OCI-LY7 (cell line): ENCODE data around the gene RAB1A. TPM values are rescaled to one million over a fixed set of nuclear protein-coding genes. Genes with fewer than 3 reads are reported as not detected.

Source experiments
- BruUV-seq: library from RNA; stranded (reverse); fragments of 400-500 nt; replicated peaks from 2 replicates; lab custom pipeline; 2021; lab: Mats Ljungman, UMichigan
- CTCF ChIA-PET: fragments of 300-600 bp; sonication (Branson Sonifier 250); formaldehyde crosslinking; loops from one replicate; lab custom pipeline; 2022; ENCODE audit warnings: antibody characterized with exemption; ENCODE audit not compliant: unreplicated experiment; lab: Charles Lee
- POLR2A ChIA-PET: fragments of 300-600 bp; sonication (Branson Sonifier 250); formaldehyde crosslinking; loops from one replicate; lab custom pipeline; 2022; ENCODE audit warnings: antibody characterized with exemption; lab: Charles Lee
- DNase-seq: peaks from one replicate; pipeline ENCODE4 v3.0.0-alpha.2; 2015; ENCODE audit warnings: low spot score
- H2AFZ ChIP-seq: fragments of 200-600 bp; sonication (generic), shearing (Covaris generic); 2 replicates; pipeline ENCODE4 v1.6.1; 2014; ENCODE audit warnings: mild to moderate bottlenecking, antibody characterized with exemption, low read length, moderate library complexity
- H3K27ac ChIP-seq: fragments of 200-600 bp; sonication (generic); 2 replicates; pipeline ENCODE4 v1.5.1; 2014; ENCODE audit warnings: mixed run types, low read depth, mild to moderate bottlenecking, moderate library complexity, low read length, inconsistent platforms; ENCODE audit not compliant: poor library complexity, severe bottlenecking
- H3K36me3 ChIP-seq: fragments of 200-600 bp; sonication (generic); 2 replicates; pipeline ENCODE4 v1.6.1; 2014; ENCODE audit warnings: mild to moderate bottlenecking, antibody characterized with exemption, low read length, moderate library complexity, mixed read lengths; ENCODE audit not compliant: insufficient read depth
- H3K4me1 ChIP-seq: fragments of 200-600 bp; sonication (generic); 2 replicates; pipeline ENCODE4 v1.5.1; 2014; ENCODE audit warnings: mild to moderate bottlenecking, low read length; ENCODE audit not compliant: insufficient read depth, poor library complexity, severe bottlenecking
- H3K4me2 ChIP-seq: fragments of 200-600 bp; sonication (generic); 2 replicates; pipeline ENCODE4 v1.6.1; 2014; ENCODE audit warnings: mild to moderate bottlenecking, low read length
- H3K4me3 ChIP-seq: fragments of 200-600 bp; sonication (generic); 2 replicates; pipeline ENCODE4 v1.5.1; 2014; ENCODE audit warnings: mild to moderate bottlenecking, low read depth, low read length; ENCODE audit not compliant: poor library complexity, severe bottlenecking
- H3K79me2 ChIP-seq: fragments of 200-600 bp; sonication (generic); 2 replicates; pipeline ENCODE4 v1.6.1; 2016; ENCODE audit warnings: low read depth, mild to moderate bottlenecking, low read length, moderate library complexity, mixed read lengths; ENCODE audit not compliant: insufficient read depth
- H3K9me2 ChIP-seq: fragments of 200-600 bp; sonication (generic); 2 replicates; pipeline ENCODE4 v1.6.1; 2016; ENCODE audit warnings: mild to moderate bottlenecking, low read length, mixed read lengths; ENCODE audit not compliant: insufficient read depth
- H3K9me3 ChIP-seq: fragments of 200-600 bp; sonication (generic); 2 replicates; pipeline ENCODE4 v1.6.1; 2014; ENCODE audit warnings: mild to moderate bottlenecking, mixed run types, low read length, mixed read lengths
- H4K20me1 ChIP-seq: fragments of 200-600 bp; sonication (generic); 2 replicates; pipeline ENCODE4 v1.6.1; 2014; ENCODE audit warnings: mild to moderate bottlenecking, antibody characterized with exemption, low read length, moderate library complexity, mixed read lengths; ENCODE audit not compliant: insufficient read depth
- CTCF ChIP-seq: fragments of 200-600 bp; sonication (generic); conservative IDR thresholded peaks from 2 replicates; pipeline ENCODE4 v1.5.1; 2014; ENCODE audit warnings: mild to moderate bottlenecking, antibody characterized with exemption, low read length, moderate library complexity, mixed read lengths
- EZH2phosphoT487 ChIP-seq: fragments of 200-600 bp; sonication (generic); IDR thresholded peaks from 2 replicates; pipeline ENCODE4 v1.6.1; 2018; ENCODE audit warnings: low read depth, borderline replicate concordance, mild to moderate bottlenecking, mixed run types, antibody characterized with exemption, low read length, moderate library complexity, mixed read lengths
- intact Hi-C: fragments of 100-400 bp; cut with micrococcal nuclease; formaldehyde crosslinking; loops from one replicate; pipeline ENCODE4 v1.10.0; 2022; ENCODE audit not compliant: unreplicated experiment
- total RNA-seq, 2 experiments: library from RNA; depleted of rRNA in 1 of 2; stranded (reverse); fragments of >200 nt in 1 of 2; shearing (Covaris generic) in 1 of 2; gene quantifications; 2 replicates each; pipeline ENCODE4 v1.2.3, GENCODE V29; 2014 to 2022

The RAB1A gene
- total RNA-seq, 2 experiments from 2014 or later: 39.7 to 75.4 TPM

- Histone ChIP-seq H3K9me3 (peaks cover 16% of the 10 kb centered on the region; the same call in 1 of the 2 replicates), H4K20me1 (no peaks in the 10 kb centered on the region), H2AFZ (no peak overlapping the region), H3K4me2 (peak overlapping the region; percentile 88), H3K9me2 (no peaks in the 10 kb centered on the region), H3K79me2 (peaks cover 21% of the 10 kb centered on the region; the same call in 1 of the 2 replicates), H3K4me3 (peak overlapping the region; percentile 82), H3K4me1 (peaks cover 67% of the 10 kb centered on the region), H3K36me3 (peaks cover 18% of the 10 kb centered on the region), H3K27ac (peak overlapping the region; percentile 56)
- no TSS peak for BruUV-seq
- CTCF ChIA-PET: interaction anchor here (0.5 to 1.6 kb wide), 4 partner anchors 9 to 136 kb away, joined by 3 to 6 read pairs (median 4); no protein-coding TSS in a partner anchor
- POLR2A ChIA-PET: interaction anchor here (0.7 to 3.4 kb wide), 24 partner anchors 7 to 173 kb away, joined by 3 to 25 read pairs (median 5); partner anchors contain the start of genes ACTR2 and RAB1A
- intact Hi-C loops: loop anchor here (5.0 kb wide), 2 partner anchors 382 to 502 kb away; no protein-coding TSS in a partner anchor
- DNase-seq: no peak
- TF ChIP-seq CTCF (no peak), EZH2phosphoT487 (no peak)
These were observed 75.0 kb downstream of the RAB1A start for GRCh38 chr2:65054749-65055421.

GRCh38 chr2:65053199-65053598 is 76.7 kb downstream of the RAB1A start:
- H4K20me1 ChIP-seq: no peaks in the 10 kb centered on the region
- peaks cover 16% of the 10 kb centered on the region; the same call in 1 of the 2 replicates for H3K79me2 ChIP-seq
- peaks cover 19% of the 10 kb centered on the region for H3K36me3 ChIP-seq
- peak overlapping the region; percentile 67 for H3K27ac ChIP-seq
- H3K4me3 ChIP-seq: peak overlapping the region; percentile 82
- BruUV-seq: no TSS peak
- intact Hi-C loops: no loop called here
- H3K9me3 ChIP-seq: peaks cover 22% of the 10 kb centered on the region; the same call in 1 of the 2 replicates
- no peaks in the 10 kb centered on the region for H3K9me2 ChIP-seq
- TF ChIP-seq EZH2phosphoT487 (no peak), CTCF (no peak)
- POLR2A ChIA-PET: interaction anchor here (0.6 to 1.6 kb wide), 13 partner anchors 10 to 404 kb away, joined by 3 to 8 read pairs (median 3); no protein-coding TSS in a partner anchor
- H3K4me2 ChIP-seq: peak overlapping the region; percentile 88
- peaks cover 56% of the 10 kb centered on the region for H3K4me1 ChIP-seq
- CTCF ChIA-PET: no interaction called here
- peak; percentile 79 for DNase-seq
- peak overlapping the region; percentile 42; the same call in 1 of the 2 replicates for H2AFZ ChIP-seq
